A673 (cell line): ENCODE results near the gene ACKR2. TPM values are rescaled to one million over a fixed set of nuclear protein-coding genes. Genes with fewer than 3 reads are reported as not detected.

Source experiments
- BruUV-seq: library from RNA; stranded (reverse); fragments of 400-500 nt; replicated peaks from 2 replicates; lab custom pipeline; 2021; lab: Mats Ljungman, UMichigan
- CTCF ChIA-PET: fragments of 300-600 bp; sonication (Branson Sonifier 250); formaldehyde crosslinking; loops from one replicate; lab custom pipeline; 2022; ENCODE audit warnings: antibody characterized with exemption; lab: Charles Lee
- POLR2A ChIA-PET: fragments of 300-600 bp; sonication (Branson Sonifier 250); formaldehyde crosslinking; loops from one replicate; lab custom pipeline; 2022; ENCODE audit warnings: antibody characterized with exemption; ENCODE audit not compliant: low non-redundant PET; lab: Charles Lee
- DNase-seq: peaks from one replicate; pipeline ENCODE4 v3.0.0-alpha.2; 2015; ENCODE audit warnings: low spot score
- H3K27ac ChIP-seq: fragments of 200-600 bp; sonication (generic); 2 replicates; pipeline ENCODE4 v1.5.1; 2016; ENCODE audit warnings: mixed run types, low read depth, mild to moderate bottlenecking, mixed read lengths, antibody characterized with exemption, low read length; ENCODE audit not compliant: poor library complexity, severe bottlenecking
- H3K27me3 ChIP-seq: fragments of 200-600 bp; sonication (generic); replicated peaks from 2 replicates; pipeline ENCODE4 v1.6.1; 2017; ENCODE audit warnings: mixed run types, low read depth, mild to moderate bottlenecking, mixed read lengths, antibody characterized with exemption, low read length; ENCODE audit not compliant: insufficient read depth, poor library complexity
- H3K36me3 ChIP-seq: fragments of 200-600 bp; sonication (generic); 2 replicates; pipeline ENCODE4 v1.6.1; 2016; ENCODE audit warnings: mixed run types, mild to moderate bottlenecking, mixed read lengths, antibody characterized with exemption, low read length; ENCODE audit not compliant: insufficient read depth, poor library complexity, severe bottlenecking
- H3K4me1 ChIP-seq: fragments of 200-600 bp; sonication (generic); 2 replicates; pipeline ENCODE4 v1.6.1; 2017; ENCODE audit warnings: mixed run types, mild to moderate bottlenecking, mixed read lengths, antibody characterized with exemption, low read length; ENCODE audit not compliant: insufficient read depth, poor library complexity, severe bottlenecking
- H3K4me3 ChIP-seq: fragments of 200-600 bp; sonication (generic); 2 replicates; pipeline ENCODE4 v1.5.1; 2016; ENCODE audit warnings: low read depth, mixed run types, mild to moderate bottlenecking, mixed read lengths, low read length; ENCODE audit not compliant: poor library complexity, severe bottlenecking
- H3K9me3 ChIP-seq: fragments of 200-600 bp; sonication (generic); 2 replicates; pipeline ENCODE4 v1.6.1; 2016; ENCODE audit warnings: mixed run types, low read depth, mild to moderate bottlenecking, mixed read lengths, antibody characterized with exemption, low read length; ENCODE audit not compliant: poor library complexity, severe bottlenecking
- CTCF ChIP-seq: fragments of 300-800, 200-600 bp; sonication (generic); conservative IDR thresholded peaks from 2 replicates; pipeline ENCODE4 v1.5.1; 2017; ENCODE audit warnings: low read depth, mild to moderate bottlenecking, antibody characterized with exemption, low read length, moderate library complexity, mixed read lengths
- EZH2 ChIP-seq: fragments of 200-600 bp; sonication (generic); IDR thresholded peaks from 2 replicates; pipeline ENCODE4 v1.6.1; 2017; ENCODE audit warnings: borderline replicate concordance, low read depth, mild to moderate bottlenecking, mixed read lengths, antibody characterized with exemption, low read length; ENCODE audit not compliant: poor library complexity, severe bottlenecking
- intact Hi-C: fragments of 100-400 bp; cut with micrococcal nuclease; formaldehyde crosslinking; loops from one replicate; pipeline ENCODE4 v1.10.0; 2022; ENCODE audit not compliant: unreplicated experiment
- total RNA-seq: library from RNA; stranded (reverse); gene quantifications from 2 replicates; pipeline ENCODE4 v1.2.3, GENCODE V29; 2021

ACKR2 gene
- total RNA-seq, 1 experiment from 2014 or later, result not detected

GRCh38 chr3:42871592-42872196 lies 62.4 kb downstream of the ACKR2 start:
- intact Hi-C loops, result no loop called here
- no TSS peak for BruUV-seq
- no peak for DNase-seq

GRCh38 chr3:42872718-42873117 lies 63.5 kb downstream of the ACKR2 start:
- CTCF ChIA-PET, result no interaction called here
- Histone ChIP-seq H3K27ac (no peak overlapping the region), H3K9me3 (no peaks in the 10 kb centered on the region), H3K36me3 (no peaks in the 10 kb centered on the region), H3K4me1 (no peaks in the 10 kb centered on the region), H3K27me3 (no peaks in the 10 kb centered on the region), H3K4me3 (no peak overlapping the region)
- no TSS peak for BruUV-seq
- TF ChIP-seq EZH2, result no peak
- TF ChIP-seq CTCF, result no peak
- no peak for DNase-seq
- POLR2A ChIA-PET, result no interaction called here
- intact Hi-C loops, result no loop called here

More at GRCh38 chr3:42871592-42872196, 62.4 kb downstream of the ACKR2 start:
- no peaks in the 10 kb centered on the region for H3K9me3 ChIP-seq
- POLR2A ChIA-PET, result no interaction called here
- CTCF ChIA-PET, result no interaction called here
- no peak for TF ChIP-seq EZH2
- TF ChIP-seq CTCF, result no peak
- no peak overlapping the region for H3K27ac ChIP-seq
- no peak overlapping the region for H3K4me3 ChIP-seq
- H3K27me3 ChIP-seq, result no peaks in the 10 kb centered on the region
- H3K4me1 ChIP-seq, result no peaks in the 10 kb centered on the region
- H3K36me3 ChIP-seq, result no peaks in the 10 kb centered on the region

- Histone ChIP-seq H3K27ac (no peak overlapping the region), H3K4me1 (no peaks in the 10 kb centered on the region), H3K4me3 (no peak overlapping the region), H3K36me3 (no peaks in the 10 kb centered on the region), H3K27me3 (no peaks in the 10 kb centered on the region), H3K9me3 (no peaks in the 10 kb centered on the region)
- no peak for DNase-seq
- BruUV-seq, result no TSS peak
- CTCF ChIA-PET, result no interaction called here
- TF ChIP-seq EZH2 (no peak), CTCF (no peak)
- POLR2A ChIA-PET, result no interaction called here
- intact Hi-C loops, result no loop called here
Measured at GRCh38 chr3:42873221-42873982, 64.2 kb downstream of the ACKR2 start.
